Measurements from ENCODE around the gene POTEB2.
"Not testable (repeated sequence)": the region's sequence is repeated elsewhere in the genome, so short reads cannot be mapped to it uniquely, and the experiment has no call there.

POTEB2 gene

GRCh38 chr15:20866214-20866613 lies at the start of gene POTEB2:
Gene POTEB2, minus strand, starts transcription at chr15:20866314. Its CDS starts 33 bp downstream, at chr15:20866281.
- not testable (repeated sequence) for DNase-seq

- DNase-seq: not testable (repeated sequence)
These were observed 13.8 kb upstream of the POTEB2 start for GRCh38 chr15:20879916-20880315.

GRCh38 chr15:20878464-20878863 lies 12.3 kb upstream of the POTEB2 start:
- not testable (repeated sequence) for DNase-seq

- DNase-seq: not testable (repeated sequence)
These were observed 11.7 kb upstream of the POTEB2 start for GRCh38 chr15:20877819-20878218.
